HG03175 (cell line): ENCODE results near the gene ZCCHC10.
A peak's percentile ranks its signal among the peaks of the same experiment; 100 is the strongest.
"Not testable (repeated sequence)": the region's sequence is repeated elsewhere in the genome, so short reads cannot be mapped to it uniquely, and the experiment has no call there.

ENCODE experiments used
- ATAC-seq: cut with Tn5 transposase; IDR thresholded peaks from one replicate; pipeline ENCODE4 v1.9.1; 2021; ENCODE audit warnings: mild to moderate bottlenecking, moderate library complexity; ENCODE audit not compliant: unreplicated experiment

ZCCHC10 gene

GRCh38 chr5:132979976-132980375, 46.4 kb downstream of the ZCCHC10 start:
- ATAC-seq: no peak

- no peak for ATAC-seq
These were observed 46.9 kb downstream of the ZCCHC10 start for GRCh38 chr5:132979367-132979940.

GRCh38 chr5:132976852-132977251, 49.5 kb downstream of the ZCCHC10 start:
- no peak for ATAC-seq

GRCh38 chr5:132972436-132972828, 53.9 kb downstream of the ZCCHC10 start:
- ATAC-seq: not testable (repeated sequence)

GRCh38 chr5:132971483-132972435, 54.6 kb downstream of the ZCCHC10 start:
- no peak for ATAC-seq

GRCh38 chr5:132965120-132965519, 61.2 kb downstream of the ZCCHC10 start:
- ATAC-seq: no peak

- peak; percentile 94 for ATAC-seq
These were observed 62.9 kb downstream of the ZCCHC10 start, which contains the start of gene AFF4 for GRCh38 chr5:132963171-132964104. TSS of gene AFF4 (minus strand) at chr5:132963634. CDS start at chr5:132937189, 26,445 bp downstream.

- no peak for ATAC-seq
These were observed 63.8 kb downstream of the ZCCHC10 start for GRCh38 chr5:132962429-132963021.

GRCh38 chr5:132961887-132962286, 64.5 kb downstream of the ZCCHC10 start:
- no peak for ATAC-seq

GRCh38 chr5:132961123-132961815, 65.1 kb downstream of the ZCCHC10 start:
- ATAC-seq: not testable (repeated sequence)

- ATAC-seq: not testable (repeated sequence)
These were observed 70.1 kb downstream of the ZCCHC10 start for GRCh38 chr5:132956166-132956799.

GRCh38 chr5:132953710-132954109, 72.6 kb downstream of the ZCCHC10 start:
- no peak for ATAC-seq

- no peak for ATAC-seq
These were observed 73.5 kb downstream of the ZCCHC10 start for GRCh38 chr5:132952829-132953228.

GRCh38 chr5:132951897-132952296, 74.5 kb downstream of the ZCCHC10 start:
- no peak for ATAC-seq

GRCh38 chr5:132949136-132949535, 77.2 kb downstream of the ZCCHC10 start:
- no peak for ATAC-seq

- no peak for ATAC-seq
These were observed 78.7 kb downstream of the ZCCHC10 start for GRCh38 chr5:132947671-132948070.
